ENCODE results near the gene TRIM26.

DNA sequence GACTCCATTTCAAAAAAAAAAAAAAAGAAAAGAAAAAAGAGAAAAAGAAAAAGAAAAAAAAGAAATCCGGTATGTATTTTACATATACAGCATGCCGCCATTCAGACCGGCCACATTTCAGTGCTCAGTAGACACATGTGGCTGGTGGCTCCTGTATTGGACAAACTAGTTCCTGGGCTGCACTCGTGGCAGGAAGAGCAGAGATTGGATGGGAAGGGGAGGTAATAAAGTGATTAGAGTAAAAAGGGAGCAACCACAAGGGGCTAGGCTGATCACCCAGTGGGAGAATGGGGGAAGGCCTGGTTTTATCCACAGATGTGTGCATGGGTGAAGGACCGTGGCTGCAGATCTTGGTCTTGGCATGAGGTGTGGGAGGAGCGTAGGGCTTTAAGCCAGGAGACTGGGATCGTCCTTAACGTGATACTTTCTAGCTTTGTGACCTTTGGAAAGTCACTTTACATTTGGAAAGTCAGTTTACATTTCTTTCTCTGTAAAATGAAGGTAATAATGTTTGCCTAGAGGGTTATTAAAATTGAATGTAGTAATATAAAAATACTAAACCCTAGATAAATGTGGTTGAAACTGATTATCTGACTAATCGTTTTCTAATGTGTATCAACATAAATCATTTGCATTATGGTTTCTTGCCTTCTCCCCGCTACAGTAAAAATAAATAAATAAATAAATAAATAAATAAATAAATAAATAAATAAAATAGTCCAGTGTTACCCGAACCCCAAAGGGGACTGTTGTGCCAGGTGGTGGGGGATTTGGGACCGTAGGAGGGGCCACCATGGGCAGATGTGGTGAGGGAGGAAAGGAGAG is 50.7 kb downstream of the TRIM26 start:
- TF ChIP-seq, protein P1, sequence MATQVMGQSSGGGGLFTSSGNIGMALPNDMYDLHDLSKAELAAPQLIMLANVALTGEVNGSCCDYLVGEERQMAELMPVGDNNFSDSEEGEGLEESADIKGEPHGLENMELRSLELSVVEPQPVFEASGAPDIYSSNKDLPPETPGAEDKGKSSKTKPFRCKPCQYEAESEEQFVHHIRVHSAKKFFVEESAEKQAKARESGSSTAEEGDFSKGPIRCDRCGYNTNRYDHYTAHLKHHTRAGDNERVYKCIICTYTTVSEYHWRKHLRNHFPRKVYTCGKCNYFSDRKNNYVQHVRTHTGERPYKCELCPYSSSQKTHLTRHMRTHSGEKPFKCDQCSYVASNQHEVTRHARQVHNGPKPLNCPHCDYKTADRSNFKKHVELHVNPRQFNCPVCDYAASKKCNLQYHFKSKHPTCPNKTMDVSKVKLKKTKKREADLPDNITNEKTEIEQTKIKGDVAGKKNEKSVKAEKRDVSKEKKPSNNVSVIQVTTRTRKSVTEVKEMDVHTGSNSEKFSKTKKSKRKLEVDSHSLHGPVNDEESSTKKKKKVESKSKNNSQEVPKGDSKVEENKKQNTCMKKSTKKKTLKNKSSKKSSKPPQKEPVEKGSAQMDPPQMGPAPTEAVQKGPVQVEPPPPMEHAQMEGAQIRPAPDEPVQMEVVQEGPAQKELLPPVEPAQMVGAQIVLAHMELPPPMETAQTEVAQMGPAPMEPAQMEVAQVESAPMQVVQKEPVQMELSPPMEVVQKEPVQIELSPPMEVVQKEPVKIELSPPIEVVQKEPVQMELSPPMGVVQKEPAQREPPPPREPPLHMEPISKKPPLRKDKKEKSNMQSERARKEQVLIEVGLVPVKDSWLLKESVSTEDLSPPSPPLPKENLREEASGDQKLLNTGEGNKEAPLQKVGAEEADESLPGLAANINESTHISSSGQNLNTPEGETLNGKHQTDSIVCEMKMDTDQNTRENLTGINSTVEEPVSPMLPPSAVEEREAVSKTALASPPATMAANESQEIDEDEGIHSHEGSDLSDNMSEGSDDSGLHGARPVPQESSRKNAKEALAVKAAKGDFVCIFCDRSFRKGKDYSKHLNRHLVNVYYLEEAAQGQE (IDR thresholded peaks at IDR 0.05; ENCODE audit: unreplicated experiment), result no peak
- TF ChIP-seq, protein P2, sequence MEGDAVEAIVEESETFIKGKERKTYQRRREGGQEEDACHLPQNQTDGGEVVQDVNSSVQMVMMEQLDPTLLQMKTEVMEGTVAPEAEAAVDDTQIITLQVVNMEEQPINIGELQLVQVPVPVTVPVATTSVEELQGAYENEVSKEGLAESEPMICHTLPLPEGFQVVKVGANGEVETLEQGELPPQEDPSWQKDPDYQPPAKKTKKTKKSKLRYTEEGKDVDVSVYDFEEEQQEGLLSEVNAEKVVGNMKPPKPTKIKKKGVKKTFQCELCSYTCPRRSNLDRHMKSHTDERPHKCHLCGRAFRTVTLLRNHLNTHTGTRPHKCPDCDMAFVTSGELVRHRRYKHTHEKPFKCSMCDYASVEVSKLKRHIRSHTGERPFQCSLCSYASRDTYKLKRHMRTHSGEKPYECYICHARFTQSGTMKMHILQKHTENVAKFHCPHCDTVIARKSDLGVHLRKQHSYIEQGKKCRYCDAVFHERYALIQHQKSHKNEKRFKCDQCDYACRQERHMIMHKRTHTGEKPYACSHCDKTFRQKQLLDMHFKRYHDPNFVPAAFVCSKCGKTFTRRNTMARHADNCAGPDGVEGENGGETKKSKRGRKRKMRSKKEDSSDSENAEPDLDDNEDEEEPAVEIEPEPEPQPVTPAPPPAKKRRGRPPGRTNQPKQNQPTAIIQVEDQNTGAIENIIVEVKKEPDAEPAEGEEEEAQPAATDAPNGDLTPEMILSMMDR (conservative IDR thresholded peaks at IDR 0.05; ENCODE audit: low read depth in 2 of 2), result no peak
- TF ChIP-seq EZH2 (IDR thresholded peaks at IDR 0.05; ENCODE audit: low read depth, unreplicated experiment), result no peak
- TF ChIP-seq POLR2AphosphoS5 (IDR thresholded peaks at IDR 0.05; ENCODE audit: low read depth), result no peak
- no peak for TF ChIP-seq CREB1 (CRISPR knock-in tag; IDR thresholded peaks at IDR 0.05; ENCODE audit: low read depth)
- TF ChIP-seq, protein P3, sequence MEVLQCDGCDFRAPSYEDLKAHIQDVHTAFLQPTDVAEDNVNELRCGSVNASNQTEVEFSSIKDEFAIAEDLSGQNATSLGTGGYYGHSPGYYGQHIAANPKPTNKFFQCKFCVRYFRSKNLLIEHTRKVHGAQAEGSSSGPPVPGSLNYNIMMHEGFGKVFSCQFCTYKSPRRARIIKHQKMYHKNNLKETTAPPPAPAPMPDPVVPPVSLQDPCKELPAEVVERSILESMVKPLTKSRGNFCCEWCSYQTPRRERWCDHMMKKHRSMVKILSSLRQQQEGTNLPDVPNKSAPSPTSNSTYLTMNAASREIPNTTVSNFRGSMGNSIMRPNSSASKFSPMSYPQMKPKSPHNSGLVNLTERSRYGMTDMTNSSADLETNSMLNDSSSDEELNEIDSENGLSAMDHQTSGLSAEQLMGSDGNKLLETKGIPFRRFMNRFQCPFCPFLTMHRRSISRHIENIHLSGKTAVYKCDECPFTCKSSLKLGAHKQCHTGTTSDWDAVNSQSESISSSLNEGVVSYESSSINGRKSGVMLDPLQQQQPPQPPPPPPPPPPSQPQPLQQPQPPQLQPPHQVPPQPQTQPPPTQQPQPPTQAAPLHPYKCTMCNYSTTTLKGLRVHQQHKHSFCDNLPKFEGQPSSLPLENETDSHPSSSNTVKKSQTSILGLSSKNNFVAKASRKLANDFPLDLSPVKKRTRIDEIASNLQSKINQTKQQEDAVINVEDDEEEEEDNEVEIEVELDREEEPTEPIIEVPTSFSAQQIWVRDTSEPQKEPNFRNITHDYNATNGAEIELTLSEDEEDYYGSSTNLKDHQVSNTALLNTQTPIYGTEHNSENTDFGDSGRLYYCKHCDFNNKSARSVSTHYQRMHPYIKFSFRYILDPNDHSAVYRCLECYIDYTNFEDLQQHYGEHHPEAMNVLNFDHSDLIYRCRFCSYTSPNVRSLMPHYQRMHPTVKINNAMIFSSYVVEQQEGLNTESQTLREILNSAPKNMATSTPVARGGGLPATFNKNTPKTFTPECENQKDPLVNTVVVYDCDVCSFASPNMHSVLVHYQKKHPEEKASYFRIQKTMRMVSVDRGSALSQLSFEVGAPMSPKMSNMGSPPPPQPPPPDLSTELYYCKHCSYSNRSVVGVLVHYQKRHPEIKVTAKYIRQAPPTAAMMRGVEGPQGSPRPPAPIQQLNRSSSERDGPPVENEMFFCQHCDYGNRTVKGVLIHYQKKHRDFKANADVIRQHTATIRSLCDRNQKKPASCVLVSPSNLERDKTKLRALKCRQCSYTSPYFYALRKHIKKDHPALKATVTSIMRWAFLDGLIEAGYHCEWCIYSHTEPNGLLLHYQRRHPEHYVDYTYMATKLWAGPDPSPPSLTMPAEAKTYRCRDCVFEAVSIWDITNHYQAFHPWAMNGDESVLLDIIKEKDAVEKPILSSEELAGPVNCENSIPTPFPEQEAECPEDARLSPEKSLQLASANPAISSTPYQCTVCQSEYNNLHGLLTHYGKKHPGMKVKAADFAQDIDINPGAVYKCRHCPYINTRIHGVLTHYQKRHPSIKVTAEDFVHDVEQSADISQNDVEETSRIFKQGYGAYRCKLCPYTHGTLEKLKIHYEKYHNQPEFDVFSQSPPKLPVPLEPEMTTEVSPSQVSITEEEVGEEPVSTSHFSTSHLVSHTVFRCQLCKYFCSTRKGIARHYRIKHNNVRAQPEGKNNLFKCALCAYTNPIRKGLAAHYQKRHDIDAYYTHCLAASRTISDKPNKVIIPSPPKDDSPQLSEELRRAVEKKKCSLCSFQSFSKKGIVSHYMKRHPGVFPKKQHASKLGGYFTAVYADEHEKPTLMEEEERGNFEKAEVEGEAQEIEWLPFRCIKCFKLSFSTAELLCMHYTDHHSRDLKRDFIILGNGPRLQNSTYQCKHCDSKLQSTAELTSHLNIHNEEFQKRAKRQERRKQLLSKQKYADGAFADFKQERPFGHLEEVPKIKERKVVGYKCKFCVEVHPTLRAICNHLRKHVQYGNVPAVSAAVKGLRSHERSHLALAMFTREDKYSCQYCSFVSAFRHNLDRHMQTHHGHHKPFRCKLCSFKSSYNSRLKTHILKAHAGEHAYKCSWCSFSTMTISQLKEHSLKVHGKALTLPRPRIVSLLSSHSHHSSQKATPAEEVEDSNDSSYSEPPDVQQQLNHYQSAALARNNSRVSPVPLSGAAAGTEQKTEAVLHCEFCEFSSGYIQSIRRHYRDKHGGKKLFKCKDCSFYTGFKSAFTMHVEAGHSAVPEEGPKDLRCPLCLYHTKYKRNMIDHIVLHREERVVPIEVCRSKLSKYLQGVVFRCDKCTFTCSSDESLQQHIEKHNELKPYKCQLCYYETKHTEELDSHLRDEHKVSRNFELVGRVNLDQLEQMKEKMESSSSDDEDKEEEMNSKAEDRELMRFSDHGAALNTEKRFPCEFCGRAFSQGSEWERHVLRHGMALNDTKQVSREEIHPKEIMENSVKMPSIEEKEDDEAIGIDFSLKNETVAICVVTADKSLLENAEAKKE (CRISPR knock-in tag; IDR thresholded peaks at IDR 0.05), result no peak
- TF ChIP-seq EZH2phosphoT487 (IDR thresholded peaks at IDR 0.05; ENCODE audit: unreplicated experiment), result no peak
- TF ChIP-seq JUNB (IDR thresholded peaks at IDR 0.05; ENCODE audit: unreplicated experiment), result no peak

Data from GM23338 (cell line).